ENCODE measurements around the gene NCAPG2.

Gene NCAPG2

GRCh38 chr7:158727690-158728089, 23.1 kb upstream of the NCAPG2 start:
- no peak overlapping the region for H3K4me3 ChIP-seq (ENCODE audit: low read depth, low read length)
- DNase-seq = no peak
- H3K27me3 ChIP-seq = no peaks in the 10 kb centered on the region
- no peaks in the 10 kb centered on the region for H3K36me3 ChIP-seq
- TF ChIP-seq, protein P1, sequence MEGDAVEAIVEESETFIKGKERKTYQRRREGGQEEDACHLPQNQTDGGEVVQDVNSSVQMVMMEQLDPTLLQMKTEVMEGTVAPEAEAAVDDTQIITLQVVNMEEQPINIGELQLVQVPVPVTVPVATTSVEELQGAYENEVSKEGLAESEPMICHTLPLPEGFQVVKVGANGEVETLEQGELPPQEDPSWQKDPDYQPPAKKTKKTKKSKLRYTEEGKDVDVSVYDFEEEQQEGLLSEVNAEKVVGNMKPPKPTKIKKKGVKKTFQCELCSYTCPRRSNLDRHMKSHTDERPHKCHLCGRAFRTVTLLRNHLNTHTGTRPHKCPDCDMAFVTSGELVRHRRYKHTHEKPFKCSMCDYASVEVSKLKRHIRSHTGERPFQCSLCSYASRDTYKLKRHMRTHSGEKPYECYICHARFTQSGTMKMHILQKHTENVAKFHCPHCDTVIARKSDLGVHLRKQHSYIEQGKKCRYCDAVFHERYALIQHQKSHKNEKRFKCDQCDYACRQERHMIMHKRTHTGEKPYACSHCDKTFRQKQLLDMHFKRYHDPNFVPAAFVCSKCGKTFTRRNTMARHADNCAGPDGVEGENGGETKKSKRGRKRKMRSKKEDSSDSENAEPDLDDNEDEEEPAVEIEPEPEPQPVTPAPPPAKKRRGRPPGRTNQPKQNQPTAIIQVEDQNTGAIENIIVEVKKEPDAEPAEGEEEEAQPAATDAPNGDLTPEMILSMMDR (IDR thresholded peaks at IDR 0.05; ENCODE audit: low read depth, low read length) = no peak
- H3K9me3 ChIP-seq = no peaks in the 10 kb centered on the region
- no peaks in the 10 kb centered on the region for H3K4me1 ChIP-seq

GRCh38 chr7:158726277-158726807, 21.7 kb upstream of the NCAPG2 start:
- H3K36me3 ChIP-seq = no peaks in the 10 kb centered on the region
- no peaks in the 10 kb centered on the region for H3K27me3 ChIP-seq
- H3K4me3 ChIP-seq (ENCODE audit: low read depth, low read length) = no peak overlapping the region
- no peak for DNase-seq
- no peaks in the 10 kb centered on the region for H3K9me3 ChIP-seq
- H3K4me1 ChIP-seq = no peaks in the 10 kb centered on the region
- TF ChIP-seq, protein P1 (IDR thresholded peaks at IDR 0.05; ENCODE audit: low read depth, low read length) = no peak

DNA sequence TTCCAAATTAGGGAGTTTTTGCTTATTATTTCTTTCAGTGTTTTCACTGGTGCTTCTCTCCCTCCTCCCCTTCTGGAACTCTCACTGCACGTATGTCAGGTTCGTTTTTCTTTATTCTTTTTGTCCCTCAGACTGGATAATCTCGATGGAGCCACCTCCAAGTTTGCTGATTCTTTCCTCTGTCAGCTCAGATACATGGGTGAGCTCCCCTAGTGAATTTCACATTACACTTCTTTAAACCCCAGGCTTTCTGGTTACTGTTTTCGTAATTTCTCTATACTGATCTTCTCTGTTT, 20.8 kb upstream of the NCAPG2 start:
- Histone ChIP-seq H3K4me1 (no peaks in the 10 kb centered on the region), H3K4me3 (ENCODE audit: low read depth, low read length) (no peak overlapping the region), H3K36me3 (no peaks in the 10 kb centered on the region), H3K27me3 (no peaks in the 10 kb centered on the region), H3K9me3 (no peaks in the 10 kb centered on the region)
- DNase-seq = no peak
- TF ChIP-seq, protein P1 (IDR thresholded peaks at IDR 0.05; ENCODE audit: low read depth, low read length) = no peak

DNA sequence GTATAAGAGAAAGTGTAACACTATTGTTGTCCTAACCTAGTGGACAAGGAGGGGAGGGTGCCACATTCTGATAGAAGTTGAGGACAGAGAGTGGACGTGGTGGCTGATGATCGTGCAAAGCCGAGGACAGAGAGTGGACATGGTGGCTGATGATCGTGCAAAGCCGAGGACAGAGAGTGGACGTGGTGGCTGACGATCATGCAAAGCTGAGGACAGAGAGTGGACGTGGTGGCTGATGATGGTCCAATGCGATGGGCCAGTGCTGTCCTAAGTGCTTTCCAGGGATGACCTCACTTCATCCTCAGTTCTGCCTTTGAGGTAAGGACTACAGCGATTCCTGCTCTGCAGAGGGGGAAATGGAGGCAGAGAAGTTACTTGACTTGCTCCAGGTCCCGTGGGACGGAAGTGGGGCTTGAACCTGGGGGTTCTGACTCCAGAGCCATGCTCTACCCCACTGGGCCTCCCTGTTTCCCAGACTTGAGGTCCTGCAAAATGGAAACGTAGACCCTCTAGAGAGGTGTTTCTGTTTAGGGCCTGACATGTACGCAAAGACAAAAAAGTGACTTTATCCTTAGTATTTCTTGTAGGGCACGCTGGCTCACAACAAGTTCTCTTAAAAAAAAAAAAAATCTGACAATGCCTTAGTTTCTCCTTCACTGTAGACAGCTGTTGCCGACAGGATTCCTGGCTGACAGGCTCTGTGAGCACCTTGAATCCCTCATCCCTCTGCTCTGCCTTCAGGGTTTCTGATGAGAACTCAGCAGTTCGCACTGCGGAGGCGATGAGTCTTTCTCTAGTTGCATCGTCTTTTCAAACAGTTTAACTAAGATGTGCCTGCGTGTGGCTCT, 20.3 kb upstream of the NCAPG2 start:
- Histone ChIP-seq H3K36me3 (no peaks in the 10 kb centered on the region), H3K4me1 (no peaks in the 10 kb centered on the region), H3K27me3 (no peaks in the 10 kb centered on the region), H3K4me3 (ENCODE audit: low read depth, low read length) (no peak overlapping the region), H3K9me3 (no peaks in the 10 kb centered on the region)
- DNase-seq = no peak
- TF ChIP-seq, protein P1 (IDR thresholded peaks at IDR 0.05; ENCODE audit: low read depth, low read length) = no peak

DNA sequence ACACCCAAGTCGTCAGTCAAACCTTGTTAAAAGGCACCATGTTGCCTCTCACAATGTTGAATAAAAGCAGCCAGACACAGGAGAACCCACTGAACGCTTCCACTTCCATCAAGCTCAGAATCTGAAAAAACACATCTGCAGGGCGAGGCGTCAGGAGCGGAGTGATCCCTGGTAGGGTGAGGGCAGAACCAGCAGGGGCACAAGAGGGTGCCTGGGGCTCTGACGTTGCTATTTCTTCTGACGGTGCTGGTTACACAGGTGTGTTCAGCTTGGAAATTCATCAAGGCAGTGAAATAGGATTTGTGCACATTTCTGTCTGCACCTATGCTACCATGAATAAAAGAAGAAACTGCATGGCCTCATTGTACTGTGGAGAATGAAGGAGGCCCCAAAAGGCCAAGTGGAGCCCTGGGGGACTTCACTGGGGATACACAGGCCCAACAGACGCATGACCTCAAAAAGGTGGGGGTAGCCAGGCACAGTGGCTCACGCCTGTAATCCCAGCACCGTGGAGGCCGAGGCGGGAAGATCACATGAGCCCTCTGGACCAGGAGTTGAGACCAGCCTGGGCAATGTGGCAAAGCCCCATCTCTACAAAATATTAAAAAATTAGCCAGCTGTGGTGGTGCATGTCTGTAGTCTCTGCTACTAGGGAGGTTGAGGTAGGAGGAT, 19.2 kb upstream of the NCAPG2 start:
- H3K36me3 ChIP-seq = no peaks in the 10 kb centered on the region
- H3K27me3 ChIP-seq = no peaks in the 10 kb centered on the region
- no peak overlapping the region for H3K4me3 ChIP-seq (ENCODE audit: low read depth, low read length)
- TF ChIP-seq, protein P1 (IDR thresholded peaks at IDR 0.05; ENCODE audit: low read depth, low read length) = no peak
- H3K9me3 ChIP-seq = no peaks in the 10 kb centered on the region
- H3K4me1 ChIP-seq = no peaks in the 10 kb centered on the region
- DNase-seq = no peak

DNA sequence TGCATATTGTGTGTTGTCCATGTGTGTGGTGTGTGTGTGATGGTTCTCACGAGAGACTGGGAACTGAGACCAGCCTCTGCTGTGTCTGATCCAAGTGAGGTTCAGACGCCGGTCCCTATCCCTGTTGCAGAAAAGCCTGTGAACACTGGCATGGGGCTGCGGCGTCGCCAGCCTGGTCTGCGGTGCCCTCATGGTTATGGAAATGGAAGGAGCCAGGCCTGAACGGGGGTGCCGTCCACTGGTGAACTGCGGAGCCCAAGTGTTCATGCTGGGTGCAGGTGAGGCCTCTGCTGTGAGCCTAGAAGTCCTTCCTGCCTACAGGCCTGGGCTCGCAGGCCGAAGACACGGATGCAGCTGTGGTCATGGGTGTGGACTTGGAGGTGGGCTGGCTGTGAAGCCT, 18.7 kb upstream of the NCAPG2 start:
- no peaks in the 10 kb centered on the region for H3K9me3 ChIP-seq
- H3K36me3 ChIP-seq = no peaks in the 10 kb centered on the region
- no peak overlapping the region for H3K4me3 ChIP-seq (ENCODE audit: low read depth, low read length)
- no peaks in the 10 kb centered on the region for H3K4me1 ChIP-seq
- no peak for DNase-seq
- H3K27me3 ChIP-seq = no peaks in the 10 kb centered on the region
- TF ChIP-seq, protein P1 (IDR thresholded peaks at IDR 0.05; ENCODE audit: low read depth, low read length) = no peak
